SK-N-SH (cell line): ENCODE data around the gene RPGRIP1L.

Experiments used
- EP300 ChIP-seq, 2 experiments: IDR thresholded peaks; 2 replicates each; pipeline versions ENCODE4 v1.4.0 to v1.6.1; 2012; ENCODE audit warnings: borderline replicate concordance in 1 of 2, low read depth in 1 of 2, low read length in 1 of 2
- MEF2A ChIP-seq: IDR thresholded peaks from 2 replicates; pipeline ENCODE4 v1.4.0; 2012; ENCODE audit warnings: low read depth, borderline replicate concordance
- MXI1 ChIP-seq: IDR thresholded peaks from 2 replicates; pipeline ENCODE4 v1.6.1; 2012; ENCODE audit warnings: mild to moderate bottlenecking, low read depth, low read length, improper control_type of control experiment
- NFIC ChIP-seq: IDR thresholded peaks from 2 replicates; pipeline ENCODE4 v1.4.0; 2012; ENCODE audit warnings: borderline replicate concordance
- POLR2AphosphoS5 ChIP-seq: IDR thresholded peaks from 2 replicates; pipeline ENCODE4 v1.6.1; 2012; ENCODE audit warnings: low read depth, low read length
- RAD21 ChIP-seq: IDR thresholded peaks from 2 replicates; pipeline ENCODE4 v1.6.1; 2012; ENCODE audit warnings: mild to moderate bottlenecking, low read length
- RFX5 ChIP-seq: IDR thresholded peaks from 2 replicates; pipeline ENCODE4 v1.6.1; 2012; ENCODE audit warnings: mild to moderate bottlenecking, improper control_type of control experiment, low read length
- SIN3A ChIP-seq: IDR thresholded peaks from 2 replicates; pipeline ENCODE4 v1.6.1; 2012; ENCODE audit warnings: low read depth, mild to moderate bottlenecking, low read length, moderate library complexity, borderline replicate concordance
- TAF1 ChIP-seq: IDR thresholded peaks from 2 replicates; pipeline ENCODE4 v1.6.1; 2012; ENCODE audit warnings: low read depth, mild to moderate bottlenecking, low read length, moderate library complexity, borderline replicate concordance
- TCF12 ChIP-seq: IDR thresholded peaks from 2 replicates; pipeline ENCODE4 v1.4.0; 2012
- TF ChIP-seq, protein P1 (sequence below): IDR thresholded peaks from 2 replicates; pipeline ENCODE4 v1.6.1; 2012; ENCODE audit warnings: mild to moderate bottlenecking, low read depth, low read length, moderate library complexity
- TF ChIP-seq, protein P2 (sequence below): IDR thresholded peaks from 2 replicates; pipeline ENCODE4 v1.4.0; 2012; ENCODE audit warnings: low read depth
- TF ChIP-seq, protein P3 (sequence below): fragments of 200-600 bp; sonication (generic); IDR thresholded peaks from 2 replicates; pipeline ENCODE4 v1.6.1; 2017; ENCODE audit warnings: antibody characterized with exemption, mild to moderate bottlenecking, moderate library complexity
- TF ChIP-seq, protein P4 (sequence below): fragments of 150-350 bp; IDR thresholded peaks from 2 replicates; pipeline ENCODE4 v1.6.1; 2017; ENCODE audit warnings: antibody characterized with exemption, low read length, low read depth, borderline replicate concordance

DNA sequence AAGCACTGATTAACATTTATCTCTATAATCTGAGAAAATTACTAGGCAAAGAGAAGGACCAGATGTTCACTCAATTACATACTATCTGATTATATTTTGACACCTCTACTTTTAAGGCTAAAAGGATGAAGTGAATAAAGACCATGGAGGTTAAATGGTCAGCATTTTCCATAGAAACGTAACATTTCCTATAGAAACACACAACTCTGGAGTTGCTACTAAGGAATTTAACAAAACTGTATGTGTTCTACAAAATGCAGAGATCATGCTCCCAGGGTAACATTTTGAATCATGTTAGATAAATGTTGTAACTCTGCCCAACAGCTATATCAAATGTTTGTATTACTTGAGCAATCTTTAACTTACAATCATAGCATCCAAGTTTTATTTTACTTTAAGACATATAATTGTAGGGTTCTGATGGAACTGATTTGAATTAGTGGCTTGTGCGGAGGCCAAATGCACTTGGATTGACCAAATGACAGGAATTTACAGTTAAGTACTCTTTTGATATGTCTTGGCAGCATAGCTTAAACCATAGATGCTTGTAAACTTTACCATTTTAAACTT is 97.7 kb downstream of the RPGRIP1L start:
- no peak for TF ChIP-seq TCF12
- TF ChIP-seq RAD21 = no peak
- TF ChIP-seq, protein P1, sequence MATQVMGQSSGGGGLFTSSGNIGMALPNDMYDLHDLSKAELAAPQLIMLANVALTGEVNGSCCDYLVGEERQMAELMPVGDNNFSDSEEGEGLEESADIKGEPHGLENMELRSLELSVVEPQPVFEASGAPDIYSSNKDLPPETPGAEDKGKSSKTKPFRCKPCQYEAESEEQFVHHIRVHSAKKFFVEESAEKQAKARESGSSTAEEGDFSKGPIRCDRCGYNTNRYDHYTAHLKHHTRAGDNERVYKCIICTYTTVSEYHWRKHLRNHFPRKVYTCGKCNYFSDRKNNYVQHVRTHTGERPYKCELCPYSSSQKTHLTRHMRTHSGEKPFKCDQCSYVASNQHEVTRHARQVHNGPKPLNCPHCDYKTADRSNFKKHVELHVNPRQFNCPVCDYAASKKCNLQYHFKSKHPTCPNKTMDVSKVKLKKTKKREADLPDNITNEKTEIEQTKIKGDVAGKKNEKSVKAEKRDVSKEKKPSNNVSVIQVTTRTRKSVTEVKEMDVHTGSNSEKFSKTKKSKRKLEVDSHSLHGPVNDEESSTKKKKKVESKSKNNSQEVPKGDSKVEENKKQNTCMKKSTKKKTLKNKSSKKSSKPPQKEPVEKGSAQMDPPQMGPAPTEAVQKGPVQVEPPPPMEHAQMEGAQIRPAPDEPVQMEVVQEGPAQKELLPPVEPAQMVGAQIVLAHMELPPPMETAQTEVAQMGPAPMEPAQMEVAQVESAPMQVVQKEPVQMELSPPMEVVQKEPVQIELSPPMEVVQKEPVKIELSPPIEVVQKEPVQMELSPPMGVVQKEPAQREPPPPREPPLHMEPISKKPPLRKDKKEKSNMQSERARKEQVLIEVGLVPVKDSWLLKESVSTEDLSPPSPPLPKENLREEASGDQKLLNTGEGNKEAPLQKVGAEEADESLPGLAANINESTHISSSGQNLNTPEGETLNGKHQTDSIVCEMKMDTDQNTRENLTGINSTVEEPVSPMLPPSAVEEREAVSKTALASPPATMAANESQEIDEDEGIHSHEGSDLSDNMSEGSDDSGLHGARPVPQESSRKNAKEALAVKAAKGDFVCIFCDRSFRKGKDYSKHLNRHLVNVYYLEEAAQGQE = no peak
- no peak for TF ChIP-seq RFX5
- TF ChIP-seq, protein P2, sequence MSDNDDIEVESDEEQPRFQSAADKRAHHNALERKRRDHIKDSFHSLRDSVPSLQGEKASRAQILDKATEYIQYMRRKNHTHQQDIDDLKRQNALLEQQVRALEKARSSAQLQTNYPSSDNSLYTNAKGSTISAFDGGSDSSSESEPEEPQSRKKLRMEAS = no peak
- TF ChIP-seq NFIC = no peak
- TF ChIP-seq, protein P3, sequence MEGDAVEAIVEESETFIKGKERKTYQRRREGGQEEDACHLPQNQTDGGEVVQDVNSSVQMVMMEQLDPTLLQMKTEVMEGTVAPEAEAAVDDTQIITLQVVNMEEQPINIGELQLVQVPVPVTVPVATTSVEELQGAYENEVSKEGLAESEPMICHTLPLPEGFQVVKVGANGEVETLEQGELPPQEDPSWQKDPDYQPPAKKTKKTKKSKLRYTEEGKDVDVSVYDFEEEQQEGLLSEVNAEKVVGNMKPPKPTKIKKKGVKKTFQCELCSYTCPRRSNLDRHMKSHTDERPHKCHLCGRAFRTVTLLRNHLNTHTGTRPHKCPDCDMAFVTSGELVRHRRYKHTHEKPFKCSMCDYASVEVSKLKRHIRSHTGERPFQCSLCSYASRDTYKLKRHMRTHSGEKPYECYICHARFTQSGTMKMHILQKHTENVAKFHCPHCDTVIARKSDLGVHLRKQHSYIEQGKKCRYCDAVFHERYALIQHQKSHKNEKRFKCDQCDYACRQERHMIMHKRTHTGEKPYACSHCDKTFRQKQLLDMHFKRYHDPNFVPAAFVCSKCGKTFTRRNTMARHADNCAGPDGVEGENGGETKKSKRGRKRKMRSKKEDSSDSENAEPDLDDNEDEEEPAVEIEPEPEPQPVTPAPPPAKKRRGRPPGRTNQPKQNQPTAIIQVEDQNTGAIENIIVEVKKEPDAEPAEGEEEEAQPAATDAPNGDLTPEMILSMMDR = no peak
- TF ChIP-seq SIN3A = no peak
- no peak for TF ChIP-seq MEF2A
- no peak for TF ChIP-seq POLR2AphosphoS5
- TF ChIP-seq MXI1 = no peak
- no peak for TF ChIP-seq TAF1
- TF ChIP-seq EP300 (IDR thresholded peaks at IDR 0.05; ENCODE audit: borderline replicate concordance in 1 of 2, low read depth in 1 of 2, low read length in 1 of 2) = no peak
- TF ChIP-seq, protein P4, sequence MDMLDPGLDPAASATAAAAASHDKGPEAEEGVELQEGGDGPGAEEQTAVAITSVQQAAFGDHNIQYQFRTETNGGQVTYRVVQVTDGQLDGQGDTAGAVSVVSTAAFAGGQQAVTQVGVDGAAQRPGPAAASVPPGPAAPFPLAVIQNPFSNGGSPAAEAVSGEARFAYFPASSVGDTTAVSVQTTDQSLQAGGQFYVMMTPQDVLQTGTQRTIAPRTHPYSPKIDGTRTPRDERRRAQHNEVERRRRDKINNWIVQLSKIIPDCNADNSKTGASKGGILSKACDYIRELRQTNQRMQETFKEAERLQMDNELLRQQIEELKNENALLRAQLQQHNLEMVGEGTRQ = no peak
